Fibroblast of upper back skin (primary cell): Measurements from ENCODE around the gene SNAI3.

ENCODE experiments used
- DNase-seq: peaks from one replicate; pipeline ENCODE4 v3.0.0-alpha.2; 2013

SNAI3 gene

DNA sequence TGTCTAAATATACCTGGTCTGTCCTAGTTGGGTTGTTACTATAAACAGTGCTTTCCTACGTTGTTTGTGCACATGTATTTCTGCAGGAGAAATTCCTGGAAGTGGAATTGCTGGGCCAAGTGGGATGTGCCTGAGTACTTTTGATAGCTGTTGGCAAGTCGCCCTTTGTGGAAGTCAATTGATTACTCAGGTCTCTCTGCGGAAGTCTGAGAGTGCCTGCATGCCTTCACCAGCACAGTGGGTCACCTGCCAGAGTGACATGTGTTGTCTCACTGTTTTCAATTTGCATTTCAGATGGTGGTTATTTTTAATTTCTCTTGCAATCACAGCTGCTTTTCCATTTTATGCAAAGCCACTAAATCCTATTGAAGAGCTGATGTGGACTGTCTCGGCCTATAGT is 21.2 kb downstream of the SNAI3 start:
- no peak for DNase-seq

- peak; percentile 97 for DNase-seq
Observed at GRCh38 chr16:88662843-88663606, 23.3 kb downstream of the SNAI3 start, which contains the start of gene MVD. TSS of gene MVD (minus strand) at chr16:88663091. CDS start at chr16:88663080, 11 bp downstream.

DNA sequence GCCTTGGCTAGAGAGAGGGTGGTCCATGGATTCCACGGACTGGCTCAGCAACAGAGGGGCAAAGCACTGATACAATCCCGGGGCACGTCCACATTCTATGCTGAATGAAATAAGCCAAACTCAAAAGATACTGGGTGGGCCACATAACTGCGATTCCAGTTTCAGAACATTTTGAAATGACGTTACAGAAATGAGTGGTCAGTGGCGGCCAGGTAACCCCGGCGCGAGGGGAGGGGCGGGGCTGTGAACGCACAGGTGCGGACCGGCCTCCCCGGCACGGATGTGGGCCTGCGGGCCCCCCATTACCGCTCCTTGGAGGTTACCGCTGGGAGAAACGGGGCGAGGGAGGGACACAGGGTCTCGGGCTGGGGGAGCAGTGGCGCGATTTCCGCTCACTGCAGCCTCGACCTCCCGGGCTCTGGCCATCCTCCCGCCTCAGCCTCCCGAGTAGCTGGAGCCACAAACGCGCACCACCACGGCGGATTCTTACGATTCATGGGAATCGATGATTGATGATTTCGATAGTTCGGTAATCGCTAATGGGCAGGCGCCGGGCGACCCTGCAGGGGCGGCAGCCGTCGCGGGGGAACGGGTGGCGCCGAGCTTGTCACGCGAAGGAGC is 24.0 kb downstream of the SNAI3 start:
- no peak for DNase-seq

DNA sequence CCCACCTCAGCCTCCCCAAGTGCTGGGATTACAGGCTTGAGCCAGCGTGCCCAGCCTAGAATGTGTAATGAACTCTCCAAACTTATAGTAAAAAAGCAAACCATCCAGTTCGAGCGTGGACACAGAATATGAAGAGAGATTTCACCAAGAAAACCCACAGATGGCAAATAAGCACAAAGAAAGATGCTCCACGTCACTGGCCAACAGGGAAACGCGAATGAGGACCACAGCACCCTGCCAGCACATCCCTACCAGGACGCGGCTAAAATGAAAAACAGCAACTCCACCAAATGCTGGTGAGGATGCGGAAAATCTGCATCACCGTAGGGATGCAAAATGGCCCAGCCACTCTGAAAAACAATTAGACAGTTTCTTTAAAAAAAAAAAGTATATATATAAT is 24.8 kb downstream of the SNAI3 start:
- no peak for DNase-seq

DNA sequence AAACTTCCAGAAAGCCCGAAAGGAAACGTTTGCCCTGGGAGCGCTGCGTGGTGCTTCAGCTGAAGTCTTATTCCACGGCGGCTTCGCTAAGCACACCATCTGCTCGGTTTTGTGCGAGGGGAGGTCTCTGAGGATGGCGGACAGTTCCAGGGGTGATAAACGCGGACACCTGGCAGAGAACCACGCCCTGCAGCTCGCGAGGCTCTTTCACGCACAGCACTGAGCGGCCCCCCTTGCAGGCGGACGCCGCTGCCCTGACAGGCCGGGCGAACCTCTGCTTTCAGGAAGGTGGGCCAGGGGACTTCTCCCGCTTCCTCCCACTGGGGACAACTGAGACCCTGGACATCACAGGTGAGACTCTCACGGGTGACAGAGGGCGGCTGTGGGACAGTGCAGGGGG is 27.1 kb downstream of the SNAI3 start:
- no peak for DNase-seq

DNA sequence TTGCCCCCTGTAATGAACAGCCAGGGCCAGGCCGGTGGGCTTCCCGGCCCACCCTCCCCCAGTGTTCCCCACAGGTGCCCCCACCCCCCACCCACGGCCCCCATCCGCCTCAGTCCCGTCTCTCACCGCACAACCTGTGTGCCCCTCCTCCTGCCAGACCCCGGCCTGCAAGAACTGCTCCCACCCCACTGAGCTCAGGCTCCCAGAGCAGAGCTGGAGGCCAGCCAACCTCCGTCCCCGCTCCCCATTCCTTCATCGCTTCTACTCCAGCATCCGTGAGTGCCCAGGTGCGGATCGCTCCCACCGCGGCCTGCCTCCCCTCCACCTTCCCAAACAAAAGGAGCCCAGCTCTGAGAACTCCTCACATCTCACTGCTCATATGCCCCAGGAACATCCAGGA is 27.6 kb downstream of the SNAI3 start:
- DNase-seq: no peak

- no peak for DNase-seq
Observed at GRCh38 chr16:88657371-88657770, 28.9 kb downstream of the SNAI3 start.

GRCh38 chr16:88656291-88656980 is 29.9 kb downstream of the SNAI3 start:
- DNase-seq: no peak

GRCh38 chr16:88655733-88656281 is 30.5 kb downstream of the SNAI3 start:
- no peak for DNase-seq

GRCh38 chr16:88655053-88655732 is 31.1 kb downstream of the SNAI3 start:
- no peak for DNase-seq

DNA sequence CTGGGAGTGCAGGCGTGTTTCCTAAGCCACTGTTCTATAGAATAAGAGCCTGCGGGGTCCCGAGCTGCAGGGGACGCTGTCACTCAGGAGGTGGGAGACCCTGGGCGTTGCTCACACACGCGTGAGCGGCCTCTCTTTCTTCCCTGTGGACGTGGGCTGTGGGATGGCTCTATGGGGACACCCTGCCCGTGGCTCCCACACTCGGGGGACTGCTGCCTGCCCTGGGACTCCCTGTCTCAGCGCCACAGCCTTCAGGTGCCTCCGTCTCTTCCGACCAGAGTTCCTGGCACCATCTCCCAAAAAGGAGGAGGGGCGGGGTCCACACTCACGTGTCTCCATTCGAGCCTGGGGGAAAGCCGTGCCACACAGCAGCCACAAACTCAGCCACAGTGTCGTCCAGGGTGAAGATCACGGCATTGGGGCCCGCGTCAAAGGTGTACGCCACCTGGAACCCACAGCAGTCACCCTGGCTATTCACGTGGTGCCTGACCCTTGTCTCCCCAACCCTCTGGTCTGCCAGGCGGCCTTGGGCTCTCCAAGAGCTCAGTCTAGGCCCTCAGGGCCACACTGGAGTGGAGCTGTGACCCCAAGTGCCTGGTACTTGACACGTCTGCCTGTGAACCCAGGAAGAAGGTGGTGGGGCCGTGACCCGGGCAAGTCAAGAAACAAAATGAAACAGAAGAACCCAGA is 31.8 kb downstream of the SNAI3 start:
- DNase-seq: no peak

DNA sequence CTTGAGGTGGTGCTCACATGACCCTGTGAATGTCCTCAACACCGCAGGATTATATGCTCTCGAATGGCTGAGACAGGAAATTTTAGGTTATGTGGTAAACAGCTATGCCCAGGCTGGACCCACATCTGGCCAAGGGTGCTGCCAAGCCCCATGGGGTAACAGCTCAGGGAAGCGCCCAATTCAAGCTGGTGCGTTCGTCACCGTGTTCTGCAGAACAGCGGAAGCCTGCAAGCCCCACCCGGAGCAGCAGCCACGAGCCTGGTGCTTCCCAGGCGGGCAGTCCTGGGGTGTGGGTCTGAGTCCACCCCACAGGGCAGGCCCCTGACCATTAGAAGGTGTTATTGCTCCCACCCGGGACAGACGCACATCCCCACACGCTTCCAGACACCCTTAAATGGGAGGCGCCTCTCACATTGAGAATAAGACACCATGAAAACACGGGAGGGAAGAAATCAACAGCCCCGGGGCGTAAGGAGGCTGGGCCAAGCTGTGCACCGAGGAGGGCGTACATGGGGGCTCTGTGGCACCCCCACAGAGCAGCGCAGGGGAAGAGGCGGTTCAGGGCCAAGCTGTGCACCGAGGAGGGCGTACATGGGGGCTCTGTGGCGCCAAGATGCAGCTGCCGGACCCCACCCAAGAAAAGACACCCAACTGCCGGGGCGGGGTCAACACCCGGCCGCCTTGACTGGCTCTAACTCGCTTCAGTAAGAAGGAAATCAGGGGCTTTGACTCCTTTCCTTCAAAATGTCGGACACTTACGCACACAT is 32.5 kb downstream of the SNAI3 start:
- no peak for DNase-seq

DNA sequence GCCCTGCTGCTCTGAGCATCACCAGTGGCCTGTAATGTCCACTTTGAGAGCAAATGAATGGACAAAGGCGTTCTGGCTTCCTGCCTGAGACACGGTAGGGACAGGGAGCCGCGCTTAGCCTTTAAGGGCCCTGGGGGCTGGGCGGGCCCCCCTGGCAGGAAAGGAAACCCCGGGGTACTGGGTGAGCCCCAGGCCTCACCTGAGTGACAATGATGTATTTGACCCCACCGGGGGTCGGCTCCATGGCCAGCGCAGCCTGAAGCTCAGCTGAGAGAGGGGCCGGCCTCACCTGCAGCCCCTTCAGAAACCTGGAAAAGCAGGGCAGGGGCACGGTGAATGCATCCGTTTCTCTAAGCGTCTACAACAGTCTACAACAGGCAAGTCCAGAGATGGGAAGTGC is 33.2 kb downstream of the SNAI3 start:
- no peak for DNase-seq

- DNase-seq: no peak
Observed at GRCh38 chr16:88652762-88653063, 33.6 kb downstream of the SNAI3 start.

DNA sequence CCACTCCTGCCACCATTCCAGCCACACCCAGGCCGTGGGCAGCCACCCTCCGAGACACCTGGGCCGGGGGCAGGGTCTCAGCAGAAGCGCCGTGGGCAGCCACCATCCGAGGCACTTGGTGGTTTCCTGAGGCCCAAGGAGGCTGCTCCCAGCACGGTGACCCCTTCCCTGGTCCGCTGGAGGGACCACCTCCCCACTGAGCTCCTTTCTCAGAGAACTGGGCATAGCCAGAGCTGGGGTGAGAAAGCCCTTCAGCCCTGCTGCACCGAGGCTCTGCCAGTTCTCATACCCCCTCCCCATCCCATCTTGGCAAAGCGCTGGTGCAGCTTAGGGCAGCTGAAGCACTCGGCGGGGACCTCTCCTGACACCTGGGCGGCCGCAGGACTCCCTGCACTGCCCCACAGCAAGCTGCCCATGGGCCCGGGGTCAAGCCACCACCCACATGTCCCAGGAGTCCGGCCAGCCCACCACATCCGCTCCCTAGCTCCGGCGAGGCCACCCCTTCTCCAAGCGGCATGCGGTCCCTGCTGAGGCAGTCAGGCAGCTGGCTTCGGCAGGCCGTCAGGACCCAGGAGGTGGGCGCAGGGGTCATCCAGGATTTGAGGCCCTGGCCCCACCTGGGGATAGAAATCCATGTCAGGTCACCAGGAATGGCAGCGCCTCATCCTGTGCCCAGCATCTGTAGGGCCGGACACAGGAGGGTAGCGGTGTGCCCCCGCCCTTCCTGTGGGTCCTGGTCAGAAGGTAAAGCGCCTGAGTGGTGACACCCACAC is 34.1 kb downstream of the SNAI3 start:
- no peak for DNase-seq

- no peak for DNase-seq
Observed at GRCh38 chr16:88651276-88651988, 34.9 kb downstream of the SNAI3 start.

DNA sequence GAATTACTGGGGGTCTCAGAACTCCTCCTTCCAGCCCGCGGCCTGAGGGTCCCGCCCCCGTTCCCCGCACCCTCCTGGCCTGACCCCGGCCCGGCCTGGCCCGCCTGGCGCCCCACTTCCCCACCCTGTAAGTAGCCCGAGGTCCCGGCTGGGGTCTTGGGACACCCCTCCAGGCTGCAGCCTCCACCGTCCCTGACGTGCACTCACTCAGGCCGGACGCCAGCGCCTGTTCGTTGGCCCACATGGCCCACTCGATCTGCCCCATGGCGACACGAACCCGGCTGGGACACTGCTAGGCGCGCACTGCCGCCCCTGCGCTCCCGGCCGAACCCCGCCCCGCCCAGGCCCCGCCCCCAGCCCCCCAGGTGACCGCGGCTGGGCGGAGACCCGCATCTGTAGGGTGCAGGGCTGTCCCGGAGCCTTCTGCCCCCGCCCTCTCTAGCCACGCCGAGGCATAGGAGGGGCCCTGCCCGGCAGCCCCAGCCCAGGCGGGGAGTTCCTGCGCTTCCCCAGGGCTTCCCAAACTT is 35.5 kb downstream of the SNAI3 start, which contains the start of gene CYBA:
CYBA (minus strand) TSS at position 305 of the 527 bp plus-strand sequence; CDS start at position 265, 40 bp downstream.
- peak; percentile 54 for DNase-seq

- DNase-seq: peak; percentile 20
Observed at GRCh38 chr16:88649924-88650748, 36.2 kb downstream of the SNAI3 start.
